Lung (tissue), 12 donors: ENCODE results near the gene ZDHHC19. TPM values are rescaled to one million over a fixed set of nuclear protein-coding genes. Genes with fewer than 3 reads are reported as not detected.
"Not testable (repeated sequence)": the region's sequence is repeated elsewhere in the genome, so short reads cannot be mapped to it uniquely, and the experiment has no call there.

Source experiments
- ATAC-seq: fragments of 200-7000 bp; cut with Tn5 transposase; one replicate; pipeline ENCODE4 v1.9.1; 2020; ENCODE audit warnings: moderate number of reproducible peaks; ENCODE audit not compliant: insufficient read depth, low FRiP score
- DNase-seq, 3 donors: peaks; one replicate each; pipeline ENCODE4 v3.0.0-alpha.2; 2013 to 2017
- H3K27ac ChIP-seq, 2 donors: one replicate each; pipeline ENCODE4 v1.5.1; 2013; ENCODE audit warnings: mild to moderate bottlenecking in 2 of 2, moderate library complexity in 2 of 2, control low read depth in 1 of 2, inconsistent platforms in 1 of 2, low read depth in 1 of 2, low read length in 1 of 2
- H3K27me3 ChIP-seq, 3 donors: one replicate each; pipeline ENCODE4 v1.5.1; 2013; ENCODE audit warnings: low read length in 2 of 3; ENCODE audit not compliant: control insufficient read depth in 3 of 3, insufficient read depth in 3 of 3
- H3K36me3 ChIP-seq, 4 donors: one replicate each; pipeline ENCODE4 v1.5.1; 2013; ENCODE audit warnings: low read length in 4 of 4, mild to moderate bottlenecking in 1 of 4, moderate library complexity in 1 of 4; ENCODE audit not compliant: control insufficient read depth in 4 of 4, insufficient read depth in 4 of 4
- H3K4me1 ChIP-seq, 5 donors: one replicate each; pipeline ENCODE4 v1.5.1; 2013; ENCODE audit warnings: low read length in 5 of 5, mild to moderate bottlenecking in 2 of 5, moderate library complexity in 1 of 5; ENCODE audit not compliant: control insufficient read depth in 5 of 5, insufficient read depth in 5 of 5
- H3K4me3 ChIP-seq: one replicate; pipeline ENCODE4 v1.5.1; 2013; ENCODE audit warnings: mild to moderate bottlenecking, control low read depth, moderate library complexity
- H3K9ac ChIP-seq, 2 donors: one replicate each; pipeline ENCODE4 v1.5.1; 2013; ENCODE audit warnings: low read length in 2 of 2, control low read depth in 1 of 2; ENCODE audit not compliant: insufficient read depth in 1 of 2
- H3K9me3 ChIP-seq, 4 donors: one replicate each; pipeline ENCODE4 v1.5.1; 2013; ENCODE audit warnings: low read length in 3 of 4, mild to moderate bottlenecking in 1 of 4, moderate library complexity in 1 of 4; ENCODE audit not compliant: control insufficient read depth in 4 of 4, insufficient read depth in 3 of 4
- WGBS, 2 donors: extraction: QIAGEN DNeasy Blood & Tissue Kit; methylation state at CpG; one replicate each; pipeline ENCODE4 v1.1.7; 2013; 5-methylcytosine and 5-hydroxymethylcytosine counted together
- polyA plus RNA-seq, 2 donors: library from polyadenylated mRNA; stranded (reverse); fragments of 200-250 nt; gene quantifications; one replicate each; pipeline ENCODE4 v1.2.1, GENCODE V29; 2013
- total RNA-seq, 2 donors: library from RNA; depleted of rRNA in 1 of 2; stranded (reverse); fragments of >200 nt in 1 of 2; gene quantifications; one replicate each; pipeline ENCODE4 v1.2.1, GENCODE V29; 2014 to 2021
- TF ChIP-seq, protein P1 (sequence below): IDR thresholded peaks from 2 replicates; pipeline ENCODE4 v1.5.1; 2012; ENCODE audit warnings: mild to moderate bottlenecking; ENCODE audit errors: control extremely low read depth, extremely low read depth
- donor health status: control.
- donor health status: control.
- donor health status: Bipolar disorder and iron deficiency.
- donor health status: healthy.
- donor health status: DM: yes; HTN: yes; CAD: no.

Gene ZDHHC19
- total and polyA plus RNA-seq, 4 donors: 1.1 to 18.9 (median 4.0) TPM

DNA sequence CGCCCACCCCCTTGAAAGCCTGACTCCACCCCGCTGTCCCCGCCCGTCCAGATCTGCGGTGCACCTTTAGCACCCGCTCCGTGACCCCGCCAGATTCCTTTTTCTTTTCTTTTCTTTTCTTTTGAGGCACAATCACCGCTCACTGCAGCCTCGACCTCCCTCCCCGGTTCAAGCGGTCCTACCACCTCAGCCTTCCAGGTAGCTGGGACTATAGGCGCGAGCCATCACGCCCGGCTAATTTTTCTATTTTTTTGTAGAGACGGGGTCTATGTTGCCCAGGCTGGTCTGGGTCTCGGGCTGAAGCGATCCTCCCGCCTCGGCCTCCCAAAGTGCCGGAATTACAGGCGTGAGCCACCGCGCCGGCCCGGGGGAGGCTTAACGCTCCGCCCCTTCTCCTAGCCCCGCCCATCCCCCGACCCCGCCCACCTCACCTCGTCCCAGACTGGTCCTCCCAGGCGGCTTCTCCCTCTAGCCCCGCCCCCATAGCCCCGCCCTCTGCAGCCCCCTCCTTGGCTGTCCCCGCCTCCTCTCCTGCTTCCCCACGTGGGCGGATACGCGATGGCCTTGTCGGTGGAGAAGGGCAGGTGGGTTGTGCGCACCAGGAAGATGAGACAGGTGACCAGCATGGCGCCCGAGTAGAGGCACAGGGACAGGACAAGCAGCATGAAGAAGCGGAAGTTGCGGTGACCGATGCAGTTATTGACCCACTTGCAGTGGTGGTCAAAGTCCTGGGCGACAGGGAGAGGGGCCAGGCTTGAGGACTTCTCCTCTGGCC lies 3.2 kb downstream of the ZDHHC19 start:
- H3K9ac ChIP-seq: no peak overlapping the region
- peaks cover 0 to 4% (median 0%) of the 10 kb centered on the region in 5 donors for H3K4me1 ChIP-seq

DNA sequence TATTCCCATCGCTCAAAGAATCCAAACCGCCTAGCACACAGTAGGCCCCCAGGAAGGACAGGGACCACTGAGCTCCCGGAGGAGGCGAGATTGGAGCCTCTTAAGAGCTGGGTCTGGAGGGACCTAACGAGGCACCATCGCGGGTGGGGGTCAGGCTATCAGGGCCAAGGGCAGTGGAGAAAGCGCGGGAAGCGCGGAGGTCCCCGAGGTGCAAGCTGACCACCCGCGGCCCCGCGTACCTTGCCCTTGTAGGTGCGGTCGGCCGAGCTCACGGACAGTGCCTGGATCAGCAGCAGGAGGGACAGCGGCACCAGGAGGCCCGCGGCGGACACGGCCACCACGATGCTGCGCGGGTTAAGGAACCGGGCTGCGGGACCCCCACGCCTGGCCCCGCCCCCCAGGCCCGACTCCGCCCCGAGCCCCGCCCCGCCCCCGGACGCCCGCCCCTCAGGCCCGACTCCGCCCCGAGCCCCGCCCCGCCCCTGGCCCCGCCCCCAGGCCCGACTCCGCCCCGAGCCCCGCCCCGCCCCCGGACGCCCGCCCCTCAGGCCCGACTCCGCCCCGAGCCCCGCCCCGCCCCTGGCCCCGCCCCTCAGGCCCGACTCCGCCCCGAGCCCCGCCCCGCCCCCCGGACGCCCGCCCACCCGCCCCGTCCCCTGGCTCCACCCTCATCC lies 3.9 kb downstream of the ZDHHC19 start:
- Histone ChIP-seq H3K4me3 (no peak overlapping the region), H3K27ac (no peak overlapping the region), H3K9ac (no peak overlapping the region), H3K9me3 (peaks cover 0 to 2% (median 0%) of the 10 kb centered on the region in 4 donors), H3K4me1 (peaks cover 0 to 6% (median 0%) of the 10 kb centered on the region in 5 donors), H3K27me3 (no peaks in the 10 kb centered on the region), H3K36me3 (no peaks in the 10 kb centered on the region)
- 17 to 23% methylated on average over 28 to 48 of the region's 70 CpGs for WGBS, 2 donors
- DNase-seq (no peak), ATAC-seq (no peak)
- TF ChIP-seq, protein P1, sequence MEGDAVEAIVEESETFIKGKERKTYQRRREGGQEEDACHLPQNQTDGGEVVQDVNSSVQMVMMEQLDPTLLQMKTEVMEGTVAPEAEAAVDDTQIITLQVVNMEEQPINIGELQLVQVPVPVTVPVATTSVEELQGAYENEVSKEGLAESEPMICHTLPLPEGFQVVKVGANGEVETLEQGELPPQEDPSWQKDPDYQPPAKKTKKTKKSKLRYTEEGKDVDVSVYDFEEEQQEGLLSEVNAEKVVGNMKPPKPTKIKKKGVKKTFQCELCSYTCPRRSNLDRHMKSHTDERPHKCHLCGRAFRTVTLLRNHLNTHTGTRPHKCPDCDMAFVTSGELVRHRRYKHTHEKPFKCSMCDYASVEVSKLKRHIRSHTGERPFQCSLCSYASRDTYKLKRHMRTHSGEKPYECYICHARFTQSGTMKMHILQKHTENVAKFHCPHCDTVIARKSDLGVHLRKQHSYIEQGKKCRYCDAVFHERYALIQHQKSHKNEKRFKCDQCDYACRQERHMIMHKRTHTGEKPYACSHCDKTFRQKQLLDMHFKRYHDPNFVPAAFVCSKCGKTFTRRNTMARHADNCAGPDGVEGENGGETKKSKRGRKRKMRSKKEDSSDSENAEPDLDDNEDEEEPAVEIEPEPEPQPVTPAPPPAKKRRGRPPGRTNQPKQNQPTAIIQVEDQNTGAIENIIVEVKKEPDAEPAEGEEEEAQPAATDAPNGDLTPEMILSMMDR: no peak

More for the DNA sequence above, 3.2 kb downstream of the ZDHHC19 start:
- H3K4me3 ChIP-seq: no peak overlapping the region
- WGBS, 2 donors: 27 to 36% methylated on average over 45 to 49 of the region's 49 CpGs
- ATAC-seq: peak; percentile 48
- peak in 1 of 3 donors; percentile 45 for DNase-seq
- TF ChIP-seq, protein P1: no peak
- no peaks in the 10 kb centered on the region for H3K36me3 ChIP-seq
- peaks cover 0 to 2% (median 0%) of the 10 kb centered on the region in 4 donors for H3K9me3 ChIP-seq
- H3K27ac ChIP-seq: no peak overlapping the region
- H3K27me3 ChIP-seq: no peaks in the 10 kb centered on the region

DNA sequence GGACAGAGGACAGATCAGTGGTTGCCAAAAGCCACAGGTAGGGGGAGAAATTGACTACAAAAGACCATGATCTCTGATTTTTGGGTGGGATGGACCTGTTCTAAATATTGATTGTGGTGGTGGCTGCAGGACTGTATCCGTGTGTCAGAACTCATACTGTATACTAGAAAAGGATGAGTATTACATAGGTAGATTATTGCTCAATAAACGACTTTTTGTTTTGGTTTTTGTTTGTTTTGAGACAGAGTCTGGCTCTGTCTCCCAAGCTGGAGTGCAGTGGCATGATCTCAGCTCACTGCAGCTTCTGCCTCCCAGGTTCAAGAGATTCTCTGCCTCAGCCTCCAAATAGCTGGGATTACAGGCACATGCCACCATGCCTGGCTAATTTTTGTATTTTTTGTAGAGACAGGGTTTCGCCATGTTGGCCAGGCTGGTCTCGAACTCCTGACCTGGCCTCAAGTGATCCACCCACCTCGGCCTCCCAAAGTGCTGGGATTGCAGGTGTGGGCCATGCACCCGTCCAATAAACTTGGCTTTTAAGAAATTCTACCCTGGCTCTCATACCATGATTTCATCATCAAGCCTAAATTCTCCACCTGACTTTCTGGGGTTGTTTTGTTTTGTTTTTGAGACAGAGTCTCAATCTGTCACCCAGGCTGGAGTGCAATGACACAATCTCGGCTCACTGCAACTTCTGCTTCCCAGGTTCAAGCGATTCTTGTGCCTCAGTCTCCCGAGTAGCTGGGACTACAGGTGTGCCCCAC lies 5.6 kb downstream of the ZDHHC19 start:
- not testable (repeated sequence) for H3K27me3 ChIP-seq, DNase-seq, H3K4me3 ChIP-seq, ATAC-seq, H3K4me1 ChIP-seq, H3K9ac ChIP-seq, H3K9me3 ChIP-seq, H3K27ac ChIP-seq, H3K36me3 ChIP-seq
- WGBS, 2 donors: 79 to 82% methylated on average over 9 of the region's 9 CpGs

DNA sequence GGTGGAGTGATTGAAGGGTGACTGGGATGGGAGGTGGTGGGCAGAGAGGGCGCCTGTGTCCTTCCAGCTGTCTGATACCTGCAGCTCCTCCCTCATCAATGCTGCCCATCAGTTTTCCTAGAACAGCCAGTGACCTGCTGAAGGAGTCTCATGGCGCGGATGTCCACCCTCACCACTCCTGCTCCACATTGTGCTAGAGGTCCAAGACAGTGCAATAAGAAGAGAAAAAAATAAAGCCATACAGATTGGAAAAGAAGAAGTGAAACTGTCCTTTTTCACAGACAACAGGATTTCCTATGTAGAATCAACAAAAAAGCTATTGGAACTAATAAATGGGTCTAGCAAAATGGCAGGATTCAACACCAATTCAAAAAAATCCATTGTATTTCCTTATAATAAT lies 7.4 kb downstream of the ZDHHC19 start:
- H3K9me3 ChIP-seq: peaks cover 0 to 2% (median 0%) of the 10 kb centered on the region in 4 donors
- no peaks in the 10 kb centered on the region for H3K27me3 ChIP-seq
- no peaks in the 10 kb centered on the region for H3K36me3 ChIP-seq
- WGBS, 2 donors: 85 to 92% methylated on average over 3 of the region's 3 CpGs
- no peak overlapping the region for H3K27ac ChIP-seq
- ATAC-seq: no peak
- no peak overlapping the region for H3K9ac ChIP-seq
- H3K4me3 ChIP-seq: no peak overlapping the region
- DNase-seq: no peak
- TF ChIP-seq, protein P1: no peak
- peaks cover 0 to 6% (median 0%) of the 10 kb centered on the region in 5 donors for H3K4me1 ChIP-seq
